ENCODE measurements around the gene COMMD4.

GRCh38 chr15:75313116-75313845 is 22.6 kb upstream of the COMMD4 start:
- TF ChIP-seq CTCF (conservative IDR thresholded peaks at IDR 0.05; ENCODE audit: low read depth, low read length) (no peak), EZH2 (IDR thresholded peaks at IDR 0.05; ENCODE audit: low read length, unreplicated experiment) (no peak), EZH2phosphoT487 (IDR thresholded peaks at IDR 0.05; ENCODE audit: borderline replicate concordance, low read length) (no peak)

Data from PC-3 (cell line).